ENCODE data around the gene YBX2. TPM values are rescaled to one million over a fixed set of nuclear protein-coding genes. Genes with fewer than 3 reads are reported as not detected.

Gene YBX2
- total RNA-seq, 1 donor from 2014 or later = 2.2 TPM

DNA sequence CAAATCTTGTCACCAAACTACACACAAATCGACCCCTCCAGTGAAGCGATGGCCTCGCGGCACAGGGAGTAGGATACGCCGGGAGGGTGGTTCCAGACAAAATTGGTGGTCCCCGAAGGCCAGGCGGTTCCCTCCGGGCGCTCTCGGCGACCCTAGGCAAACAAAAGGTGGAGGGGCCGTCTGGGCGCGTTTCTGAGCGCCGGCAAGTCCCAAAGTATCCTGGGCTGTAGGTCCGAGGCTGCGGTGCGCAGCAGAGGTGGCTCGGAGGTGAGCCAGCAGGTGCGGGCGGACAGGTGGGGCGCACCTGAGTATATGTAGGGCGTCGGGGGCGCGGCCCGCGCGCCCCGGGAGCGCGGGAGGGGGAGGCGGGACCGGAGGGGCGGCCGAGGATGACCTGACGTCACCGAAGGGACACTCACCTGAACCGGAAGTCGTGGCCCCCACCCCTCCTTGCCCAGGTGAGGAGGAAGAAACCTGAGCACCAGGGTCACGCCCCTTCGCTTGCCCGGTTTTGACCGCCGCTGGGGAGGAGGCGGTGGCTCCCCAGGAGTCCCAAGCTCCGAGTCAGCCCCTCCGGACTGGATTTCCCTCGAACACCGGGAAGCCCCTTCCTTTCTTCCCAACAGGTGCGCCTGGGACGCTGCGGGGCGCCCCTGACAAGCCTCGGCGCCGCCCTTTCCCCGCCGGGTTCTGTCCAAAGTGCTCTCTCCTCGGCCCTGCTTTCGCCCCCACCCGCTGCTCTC is 32.1 kb downstream of the YBX2 start, which contains the start of gene CLDN7:
Gene CLDN7, minus strand, starts transcription at position 287 of the 743 bp plus-strand sequence. CDS start 435 bp downstream, outside the sequence.
- H3K4me3 Mint-ChIP-seq = peak within 1 kb of the TSS; percentile 90
- TF ChIP-seq CTCF (IDR thresholded peaks at IDR 0.05; ENCODE audit: unreplicated experiment) = no peak
- H3K4me1 Mint-ChIP-seq = peaks cover 21% of the 10 kb centered on the region
- H3K9me3 Mint-ChIP-seq = no peaks in the 10 kb centered on the region
- peak within 1 kb of the TSS; percentile 97 for H3K27ac Mint-ChIP-seq
- H3K27me3 Mint-ChIP-seq (ENCODE audit: low read depth) = peaks cover 38% of the 10 kb centered on the region
- H3K36me3 Mint-ChIP-seq = no peaks in the 10 kb centered on the region
- peak in 1 of 2 experiments; percentile 49 for DNase-seq (ENCODE audit: low spot score in 2 of 2, unreplicated experiment in 2 of 2)

DNA sequence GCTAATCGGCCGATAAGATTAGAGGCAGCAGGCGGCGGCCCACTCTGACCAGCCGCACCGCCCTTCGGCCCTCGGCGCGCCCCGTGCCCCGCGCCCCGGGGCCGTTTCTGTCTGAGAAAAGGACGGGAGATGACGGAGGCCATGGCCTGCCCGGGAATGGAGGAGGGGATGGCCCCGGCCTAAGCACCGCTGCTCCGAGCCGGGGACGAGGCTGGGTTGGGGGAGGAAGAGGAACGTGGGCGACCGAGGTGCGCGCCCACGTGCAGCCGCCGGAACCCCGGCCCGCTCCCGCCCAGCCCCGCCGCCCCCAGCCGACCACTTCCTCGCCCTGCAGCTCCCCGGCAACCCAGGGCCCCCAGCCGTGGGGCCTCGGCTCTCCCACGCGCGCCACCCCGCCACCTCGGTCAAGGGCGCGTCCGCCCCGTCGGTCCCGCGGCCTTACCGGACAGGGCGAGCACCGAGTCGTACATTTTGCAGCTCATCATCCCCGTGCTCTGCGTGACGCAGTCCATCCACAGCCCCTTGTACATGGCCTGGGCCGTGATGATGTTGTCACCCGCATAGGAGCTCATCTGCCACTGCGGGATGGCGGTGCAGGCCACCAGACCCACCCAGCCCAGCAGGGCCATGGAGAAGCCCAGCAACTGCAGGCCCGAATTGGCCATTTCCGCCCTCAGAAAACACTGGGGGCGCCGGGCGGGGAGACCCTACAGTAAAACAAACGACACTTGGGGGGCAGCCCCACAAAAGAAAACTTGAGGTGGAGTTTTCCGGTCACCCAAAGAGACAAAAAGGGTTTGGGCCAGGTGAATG is 32.9 kb downstream of the YBX2 start:
- Mint-ChIP-seq H3K36me3 (peaks cover 3% of the 10 kb centered on the region), H3K27me3 (ENCODE audit: low read depth) (peaks cover 35% of the 10 kb centered on the region), H3K4me3 (peak overlapping the region; percentile 90), H3K9me3 (no peaks in the 10 kb centered on the region), H3K4me1 (peaks cover 21% of the 10 kb centered on the region), H3K27ac (peak overlapping the region; percentile 97)
- TF ChIP-seq CTCF (IDR thresholded peaks at IDR 0.05; ENCODE audit: unreplicated experiment) = no peak
- peak in 1 of 2 experiments; percentile 43 for DNase-seq (ENCODE audit: low spot score in 2 of 2, unreplicated experiment in 2 of 2)

DNA sequence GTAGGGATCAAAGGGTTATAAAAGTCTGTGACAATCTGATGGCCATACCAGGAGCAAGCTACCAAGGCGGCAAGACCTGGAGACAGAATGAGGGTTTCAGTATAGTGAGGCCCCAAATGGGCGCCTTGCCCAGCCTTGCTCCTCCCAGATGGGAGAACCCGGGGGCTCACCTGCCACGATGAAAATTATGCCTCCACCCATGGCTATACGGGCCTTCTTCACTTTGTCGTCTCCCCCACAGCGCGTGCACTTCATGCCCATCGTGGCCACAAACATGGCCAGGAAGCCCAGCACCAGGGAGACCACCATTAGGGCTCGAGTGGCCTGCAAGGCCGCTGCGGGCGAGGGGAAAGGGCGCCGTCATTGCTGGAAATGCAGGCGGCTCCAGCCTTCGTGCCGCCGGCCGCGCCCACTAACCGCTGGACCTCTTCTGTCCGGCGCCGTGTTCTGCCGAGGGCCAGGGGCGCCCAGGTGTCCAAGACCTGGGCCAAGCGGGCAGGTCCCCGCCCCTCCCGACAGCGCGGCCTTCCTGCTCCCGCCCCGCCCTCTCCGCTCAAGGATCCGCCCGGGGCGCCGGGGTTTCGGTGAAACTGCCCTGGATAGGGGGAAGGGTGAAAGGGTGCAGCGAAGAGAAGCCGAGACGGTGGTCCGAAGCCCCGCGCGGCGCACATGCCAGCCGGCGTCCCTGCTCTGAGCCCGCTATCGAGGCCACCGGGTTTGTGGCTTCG is 33.6 kb downstream of the YBX2 start:
- TF ChIP-seq CTCF (IDR thresholded peaks at IDR 0.05; ENCODE audit: unreplicated experiment) = no peak
- peak in 1 of 2 experiments; percentile 56 for DNase-seq (ENCODE audit: low spot score in 2 of 2, unreplicated experiment in 2 of 2)
- H3K27me3 Mint-ChIP-seq (ENCODE audit: low read depth) = peaks cover 35% of the 10 kb centered on the region
- H3K4me1 Mint-ChIP-seq = peaks cover 21% of the 10 kb centered on the region
- H3K27ac Mint-ChIP-seq = peak overlapping the region; percentile 89
- H3K4me3 Mint-ChIP-seq = peak overlapping the region; percentile 72
- H3K9me3 Mint-ChIP-seq = no peaks in the 10 kb centered on the region
- peaks cover 8% of the 10 kb centered on the region for H3K36me3 Mint-ChIP-seq

GRCh38 chr17:7260151-7260550 is 34.3 kb downstream of the YBX2 start:
- Mint-ChIP-seq H3K36me3 (peaks cover 8% of the 10 kb centered on the region), H3K9me3 (no peaks in the 10 kb centered on the region), H3K27ac (peak overlapping the region; percentile 89), H3K27me3 (ENCODE audit: low read depth) (peaks cover 35% of the 10 kb centered on the region), H3K4me1 (peaks cover 21% of the 10 kb centered on the region), H3K4me3 (peak overlapping the region; percentile 72)
- TF ChIP-seq CTCF (IDR thresholded peaks at IDR 0.05; ENCODE audit: unreplicated experiment) = no peak
- no peak for DNase-seq (ENCODE audit: low spot score in 2 of 2, unreplicated experiment in 2 of 2)

DNA sequence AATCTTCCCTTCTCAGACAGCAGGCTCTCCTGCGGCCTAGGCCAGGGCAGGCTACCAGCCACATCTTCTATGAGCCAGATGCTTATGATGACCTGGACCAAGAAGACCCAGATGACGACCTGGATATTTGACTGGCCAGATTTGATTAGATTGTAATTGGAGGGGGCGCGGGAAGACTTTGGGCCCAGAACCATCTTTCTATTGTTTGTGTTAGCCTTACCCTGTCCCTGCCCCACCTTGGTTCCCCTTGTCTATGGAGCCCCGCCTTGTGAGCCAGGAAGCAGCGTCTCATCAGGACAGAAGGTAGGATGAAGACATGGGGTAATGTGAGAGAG is 34.9 kb downstream of the YBX2 start:
- Mint-ChIP-seq H3K36me3 (peaks cover 13% of the 10 kb centered on the region), H3K9me3 (no peaks in the 10 kb centered on the region), H3K4me1 (peaks cover 21% of the 10 kb centered on the region), H3K27me3 (ENCODE audit: low read depth) (peaks cover 33% of the 10 kb centered on the region), H3K27ac (peak overlapping the region; percentile 22), H3K4me3 (no peak overlapping the region)
- DNase-seq (ENCODE audit: low spot score in 2 of 2, unreplicated experiment in 2 of 2) = no peak
- TF ChIP-seq CTCF (IDR thresholded peaks at IDR 0.05; ENCODE audit: unreplicated experiment) = no peak

All from mesothelial cell of epicardium (in vitro differentiated cells).